Mesodermal cell (in vitro differentiated cells): Measurements from ENCODE around the gene SCFD2.
A peak's percentile ranks its signal among the peaks of the same experiment; 100 is the strongest.

Experiments
- H3K27ac ChIP-seq: 2 replicates; pipeline ENCODE4 v1.7.0; 2013; ENCODE audit warnings: mild to moderate bottlenecking, low read depth, low read length, moderate library complexity; ENCODE audit not compliant: severe bottlenecking
- H3K36me3 ChIP-seq: 2 replicates; pipeline ENCODE4 v1.7.1; 2013; ENCODE audit warnings: mild to moderate bottlenecking, low read length, moderate library complexity; ENCODE audit not compliant: control insufficient read depth, insufficient read depth
- H3K4me1 ChIP-seq: one replicate; pipeline ENCODE4 v1.7.1; 2013; ENCODE audit warnings: mild to moderate bottlenecking, low read length; ENCODE audit not compliant: insufficient read depth, control insufficient read depth, poor library complexity, severe bottlenecking
- H3K4me3 ChIP-seq: 2 replicates; pipeline ENCODE4 v1.7.0; 2013; ENCODE audit warnings: low read length, control low read depth, mild to moderate bottlenecking; ENCODE audit not compliant: insufficient read depth, poor library complexity, severe bottlenecking; ENCODE audit errors: extremely low read depth
- H3K9me3 ChIP-seq: 2 replicates; pipeline ENCODE4 v1.7.1; 2013; ENCODE audit warnings: mild to moderate bottlenecking, low read length, moderate library complexity; ENCODE audit not compliant: control insufficient read depth
- WGBS, 2 experiments: methylation state at CpG; one replicate each; pipeline ENCODE4 v1.1.5; 2013; ENCODE audit warnings: missing lambda C conversion rate in 2 of 2; ENCODE audit not compliant: insufficient coverage in 2 of 2; 5-methylcytosine and 5-hydroxymethylcytosine counted together

SCFD2 gene

GRCh38 chr4:52853351-52853750 is 512.5 kb downstream of the SCFD2 start:
- Histone ChIP-seq H3K4me3 (no peak overlapping the region), H3K36me3 (no peaks in the 10 kb centered on the region), H3K27ac (peak overlapping the region; percentile 75), H3K9me3 (peaks cover 5% of the 10 kb centered on the region), H3K4me1 (peaks cover 54% of the 10 kb centered on the region)

- Histone ChIP-seq H3K27ac (peak overlapping the region; percentile 75), H3K36me3 (no peaks in the 10 kb centered on the region), H3K4me3 (no peak overlapping the region), H3K9me3 (no peaks in the 10 kb centered on the region), H3K4me1 (peaks cover 54% of the 10 kb centered on the region)
- WGBS, 2 experiments: 85 to 94% methylated on average over 2 of the region's 3 CpGs
Measured at GRCh38 chr4:52852711-52853110, 513.1 kb downstream of the SCFD2 start.

- 71 to 83% methylated on average over 1 of the region's 1 CpG for WGBS, 2 experiments
- Histone ChIP-seq H3K4me3 (no peak overlapping the region), H3K9me3 (no peaks in the 10 kb centered on the region), H3K4me1 (peaks cover 54% of the 10 kb centered on the region), H3K27ac (peak overlapping the region; percentile 75), H3K36me3 (no peaks in the 10 kb centered on the region)
Measured at GRCh38 chr4:52852041-52852440, 513.8 kb downstream of the SCFD2 start.

DNA sequence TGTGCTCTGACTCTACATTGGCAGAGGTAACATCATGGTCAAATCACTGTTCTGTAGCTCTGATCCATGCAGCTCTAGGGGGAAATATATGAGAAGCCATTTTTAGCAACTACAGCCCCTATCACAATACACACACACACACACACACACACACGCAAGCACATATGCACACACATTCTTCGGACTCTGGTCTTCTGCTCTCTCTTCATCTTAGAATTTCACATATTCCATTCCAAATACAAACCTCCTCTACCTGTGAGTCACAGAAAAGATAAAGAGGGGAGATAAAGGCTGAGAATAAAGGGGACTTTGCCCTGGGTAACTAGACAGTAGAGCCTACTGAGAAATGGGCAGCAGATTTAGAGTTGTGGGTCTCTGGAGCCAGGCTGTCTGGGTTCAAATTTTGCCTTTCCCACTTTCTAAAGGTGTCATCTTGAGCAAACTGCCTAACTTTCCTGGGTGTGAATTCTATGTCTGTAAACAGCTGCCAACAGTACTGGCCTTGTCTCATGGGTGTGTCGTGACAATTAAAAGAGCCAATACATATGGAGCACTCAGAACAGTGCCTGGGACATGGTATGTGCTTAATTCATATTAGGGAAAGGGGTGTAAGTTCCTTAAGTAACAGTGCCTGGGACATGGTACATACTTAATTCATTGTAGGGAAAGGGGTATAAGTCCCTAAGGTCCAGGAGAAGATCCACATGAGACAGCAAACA is 515.3 kb downstream of the SCFD2 start:
- no peak overlapping the region for H3K27ac ChIP-seq
- 84 to 93% methylated on average over 2 to 3 of the region's 3 CpGs for WGBS, 2 experiments
- H3K4me1 ChIP-seq: peaks cover 56% of the 10 kb centered on the region
- no peaks in the 10 kb centered on the region for H3K9me3 ChIP-seq
- H3K4me3 ChIP-seq: no peak overlapping the region
- no peaks in the 10 kb centered on the region for H3K36me3 ChIP-seq

DNA sequence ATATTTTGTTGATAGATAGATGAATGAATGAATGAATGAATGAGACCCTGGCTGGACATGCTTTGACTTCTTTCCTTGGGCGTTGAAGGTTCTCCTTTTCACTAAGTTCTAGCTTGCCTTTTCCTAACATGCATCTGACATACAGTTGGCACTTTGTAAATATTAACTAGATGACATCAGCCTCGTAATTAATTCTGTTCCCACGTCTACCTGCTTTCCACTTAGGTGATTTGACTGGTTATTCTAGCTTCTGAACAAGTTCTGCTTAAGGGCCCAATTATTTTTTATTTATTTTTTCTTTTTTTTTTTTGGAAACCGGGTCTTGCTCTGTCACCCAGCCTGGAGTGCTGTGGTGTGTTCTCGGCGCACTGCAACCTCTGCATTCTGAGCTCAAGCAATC is 517.6 kb downstream of the SCFD2 start:
- Histone ChIP-seq H3K27ac (no peak overlapping the region), H3K4me1 (peaks cover 41% of the 10 kb centered on the region), H3K36me3 (no peaks in the 10 kb centered on the region), H3K4me3 (no peak overlapping the region), H3K9me3 (no peaks in the 10 kb centered on the region)
- WGBS, 2 experiments: 90 to 96% methylated on average over 4 to 5 of the region's 6 CpGs

- 100% methylated on average over 1 of the region's 2 CpGs for WGBS, 2 experiments
- H3K27ac ChIP-seq: no peak overlapping the region
- peaks cover 39% of the 10 kb centered on the region for H3K4me1 ChIP-seq
- H3K9me3 ChIP-seq: no peaks in the 10 kb centered on the region
- no peaks in the 10 kb centered on the region for H3K36me3 ChIP-seq
- H3K4me3 ChIP-seq: no peak overlapping the region
Measured at GRCh38 chr4:52846502-52846901, 519.4 kb downstream of the SCFD2 start.

- WGBS, 2 experiments: 96 to 100% methylated on average over 2 of the region's 2 CpGs
Measured at GRCh38 chr4:52844596-52844995, 521.3 kb downstream of the SCFD2 start.

GRCh38 chr4:52843958-52844357 is 521.9 kb downstream of the SCFD2 start:
- Histone ChIP-seq H3K9me3 (no peaks in the 10 kb centered on the region), H3K4me3 (no peak overlapping the region), H3K36me3 (no peaks in the 10 kb centered on the region), H3K4me1 (peaks cover 45% of the 10 kb centered on the region), H3K27ac (no peak overlapping the region)
- 80 to 93% methylated on average over 1 to 3 of the region's 3 CpGs for WGBS, 2 experiments

More at GRCh38 chr4:52844596-52844995, 521.3 kb downstream of the SCFD2 start:
- Histone ChIP-seq H3K9me3 (no peaks in the 10 kb centered on the region), H3K4me3 (no peak overlapping the region), H3K27ac (no peak overlapping the region), H3K4me1 (peaks cover 41% of the 10 kb centered on the region), H3K36me3 (no peaks in the 10 kb centered on the region)

DNA sequence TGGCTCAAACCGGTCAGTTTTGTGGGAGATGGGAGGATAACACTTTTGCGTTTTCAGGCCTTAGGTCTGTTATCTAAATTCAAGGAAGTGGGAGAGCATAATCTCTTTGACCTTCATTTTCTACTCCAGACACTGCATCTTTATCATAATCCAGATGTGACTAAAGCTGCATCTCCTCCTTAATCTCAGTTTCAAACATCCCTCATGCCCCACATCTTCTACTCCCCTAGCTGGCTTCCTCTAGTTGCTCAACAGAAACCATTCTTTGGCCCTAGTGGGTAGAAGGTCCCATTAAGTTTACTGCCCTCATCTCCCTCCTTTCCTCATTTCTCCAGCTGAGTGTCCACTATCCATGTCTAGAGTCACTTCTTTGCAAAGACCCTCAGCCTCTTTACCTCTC is 522.5 kb downstream of the SCFD2 start:
- H3K36me3 ChIP-seq: no peaks in the 10 kb centered on the region
- H3K9me3 ChIP-seq: no peaks in the 10 kb centered on the region
- peaks cover 45% of the 10 kb centered on the region for H3K4me1 ChIP-seq
- H3K27ac ChIP-seq: no peak overlapping the region
- no peak overlapping the region for H3K4me3 ChIP-seq
- WGBS, 2 experiments: 67% methylated on average over 1 of the region's 2 CpGs; no CpG with 5 or more reads in 1 of the 2 experiments

GRCh38 chr4:52842792-52843191 is 523.1 kb downstream of the SCFD2 start:
- H3K9me3 ChIP-seq: no peaks in the 10 kb centered on the region
- 55 to 62% methylated on average over 2 to 3 of the region's 3 CpGs for WGBS, 2 experiments
- H3K4me3 ChIP-seq: no peak overlapping the region
- peak overlapping the region; percentile 59 for H3K27ac ChIP-seq
- H3K36me3 ChIP-seq: no peaks in the 10 kb centered on the region
- peaks cover 50% of the 10 kb centered on the region for H3K4me1 ChIP-seq

GRCh38 chr4:52841682-52842456 is 524.0 kb downstream of the SCFD2 start:
- WGBS, 2 experiments: 82% methylated on average over 16 of the region's 18 CpGs
- H3K4me1 ChIP-seq: peaks cover 57% of the 10 kb centered on the region
- no peak overlapping the region for H3K4me3 ChIP-seq
- no peaks in the 10 kb centered on the region for H3K9me3 ChIP-seq
- H3K27ac ChIP-seq: peak overlapping the region; percentile 43
- H3K36me3 ChIP-seq: no peaks in the 10 kb centered on the region
